Activated naive CD4-positive, alpha-beta T cell treated with anti-CD3 and anti-CD28 coated beads for 36 hours (primary cell): ENCODE data around the gene ZC3H7B. TPM values are rescaled to one million over a fixed set of nuclear protein-coding genes. Genes with fewer than 3 reads are reported as not detected.

Source experiments
- CTCF ChIA-PET: fragments of 350-600 bp; sonication (Branson Sonifier 250); formaldehyde crosslinking; loops from one replicate; lab custom pipeline; 2021; ENCODE audit warnings: antibody characterized with exemption; lab: Charles Lee
- DNase-seq: peaks from one replicate; pipeline ENCODE4 v3.0.0-alpha.2; 2020
- H3K27ac Mint-ChIP-seq: one replicate; pipeline ENCODE4 v1.8.0; 2021; ENCODE audit warnings: mild to moderate bottlenecking, mixed read lengths
- H3K27me3 Mint-ChIP-seq: one replicate; pipeline ENCODE4 v1.8.0; 2021; ENCODE audit warnings: low read depth, mixed read lengths
- H3K36me3 Mint-ChIP-seq: one replicate; pipeline ENCODE4 v1.8.0; 2021; ENCODE audit warnings: low read depth, mixed read lengths
- H3K4me1 Mint-ChIP-seq: one replicate; pipeline ENCODE4 v1.8.0; 2021; ENCODE audit warnings: low read depth, mixed read lengths
- H3K4me3 Mint-ChIP-seq: one replicate; pipeline ENCODE4 v1.8.0; 2021; ENCODE audit warnings: mild to moderate bottlenecking, moderate library complexity, mixed read lengths
- H3K9me3 Mint-ChIP-seq: one replicate; pipeline ENCODE4 v1.8.0; 2021; ENCODE audit warnings: mixed read lengths
- intact Hi-C: fragments of 100-400 bp; cut with micrococcal nuclease; formaldehyde crosslinking; loops from one replicate; pipeline ENCODE4 v1.15.1; 2023
- total RNA-seq, 2 experiments: library from RNA; stranded (reverse); gene quantifications; one replicate each; pipeline ENCODE4 v1.2.3, GENCODE V29; 2021

Gene ZC3H7B
- total RNA-seq, 2 experiments from 2014 or later = 30.0 to 30.3 TPM

- peaks cover 13% of the 10 kb centered on the region for H3K4me1 Mint-ChIP-seq
- intact Hi-C loops = loop anchor here (1.0 to 5.0 kb wide), 10 partner anchors 63 to 524 kb away; partner anchors contain the start of genes ACO2, DESI1, RANGAP1 and RBX1
Observed at GRCh38 chr22:41381329-41382097, 80.2 kb downstream of the ZC3H7B start, which contains the start of gene TEF. Gene TEF, plus strand, starts transcription at chr22:41381942. Its CDS starts 103 bp downstream, at chr22:41382045.

GRCh38 chr22:41382098-41382578, 80.8 kb downstream of the ZC3H7B start:
- H3K4me1 Mint-ChIP-seq = peaks cover 13% of the 10 kb centered on the region
- CTCF ChIA-PET = interaction anchor here (1.7 kb wide), 1 partner anchor 21 kb away, joined by 7 read pairs; no protein-coding TSS in a partner anchor
- H3K4me3 Mint-ChIP-seq = peak overlapping the region; percentile 87
- H3K9me3 Mint-ChIP-seq = no peaks in the 10 kb centered on the region
- peak; percentile 54 for DNase-seq
- H3K27ac Mint-ChIP-seq = peak overlapping the region; percentile 72
- intact Hi-C loops = loop anchor here (5.0 kb wide), 2 partner anchors 80 to 525 kb away; partner anchors contain the start of genes ST13, XPNPEP3 and ZC3H7B
- H3K27me3 Mint-ChIP-seq = no peaks in the 10 kb centered on the region
- no peaks in the 10 kb centered on the region for H3K36me3 Mint-ChIP-seq

More at GRCh38 chr22:41381329-41382097, 80.2 kb downstream of the ZC3H7B start, which contains the start of gene TEF:
- DNase-seq = peak; percentile 98
- Mint-ChIP-seq H3K36me3 (no peaks in the 10 kb centered on the region), H3K9me3 (no peaks in the 10 kb centered on the region), H3K4me3 (peak within 1 kb of the TSS; percentile 87), H3K27ac (peak within 1 kb of the TSS; percentile 95), H3K27me3 (no peaks in the 10 kb centered on the region)
- CTCF ChIA-PET = interaction anchor here (1.1 to 1.7 kb wide), 2 partner anchors 22 to 80 kb away, joined by 3 to 7 read pairs; partner anchors contain the start of gene ZC3H7B

- H3K9me3 Mint-ChIP-seq = no peaks in the 10 kb centered on the region
- intact Hi-C loops = loop anchor here (5.0 kb wide), 2 partner anchors 80 to 525 kb away; partner anchors contain the start of genes ST13, XPNPEP3 and ZC3H7B
- no peak overlapping the region for H3K27ac Mint-ChIP-seq
- CTCF ChIA-PET = interaction anchor here (3.1 kb wide), 1 partner anchor 21 kb away, joined by 9 read pairs; no protein-coding TSS in a partner anchor
- no peaks in the 10 kb centered on the region for H3K27me3 Mint-ChIP-seq
- DNase-seq = no peak
- H3K4me1 Mint-ChIP-seq = peaks cover 13% of the 10 kb centered on the region
- no peaks in the 10 kb centered on the region for H3K36me3 Mint-ChIP-seq
- peak overlapping the region; percentile 87 for H3K4me3 Mint-ChIP-seq
Observed at GRCh38 chr22:41382610-41383009, 81.3 kb downstream of the ZC3H7B start.

- no peak overlapping the region for H3K27ac Mint-ChIP-seq
- peaks cover 13% of the 10 kb centered on the region for H3K4me1 Mint-ChIP-seq
- intact Hi-C loops = loop anchor here (5.0 kb wide), 2 partner anchors 81 to 526 kb away; partner anchors contain the start of genes ST13, XPNPEP3 and ZC3H7B
Observed at GRCh38 chr22:41383085-41383484, 81.8 kb downstream of the ZC3H7B start.

GRCh38 chr22:41384128-41384527, 82.8 kb downstream of the ZC3H7B start:
- peaks cover 2% of the 10 kb centered on the region for H3K36me3 Mint-ChIP-seq
- CTCF ChIA-PET = interaction anchor here (0.6 to 3.1 kb wide), 2 partner anchors 20 to 134 kb away, joined by 3 to 9 read pairs; no protein-coding TSS in a partner anchor
- no peak overlapping the region for H3K4me3 Mint-ChIP-seq
- H3K9me3 Mint-ChIP-seq = no peaks in the 10 kb centered on the region
- intact Hi-C loops = loop anchor here (5.0 kb wide), 2 partner anchors 82 to 527 kb away; partner anchors contain the start of genes ST13, XPNPEP3 and ZC3H7B
- no peak overlapping the region for H3K27ac Mint-ChIP-seq
- DNase-seq = no peak
- H3K27me3 Mint-ChIP-seq = no peaks in the 10 kb centered on the region
- H3K4me1 Mint-ChIP-seq = peaks cover 13% of the 10 kb centered on the region

More at GRCh38 chr22:41383085-41383484, 81.8 kb downstream of the ZC3H7B start:
- no peak for DNase-seq
- Mint-ChIP-seq H3K9me3 (no peaks in the 10 kb centered on the region), H3K36me3 (no peaks in the 10 kb centered on the region), H3K27me3 (no peaks in the 10 kb centered on the region), H3K4me3 (peak overlapping the region; percentile 87)
- CTCF ChIA-PET = interaction anchor here (3.1 kb wide), 1 partner anchor 21 kb away, joined by 9 read pairs; no protein-coding TSS in a partner anchor

GRCh38 chr22:41387341-41387740, 86.0 kb downstream of the ZC3H7B start:
- Mint-ChIP-seq H3K4me3 (no peak overlapping the region), H3K27ac (no peak overlapping the region), H3K27me3 (no peaks in the 10 kb centered on the region), H3K9me3 (no peaks in the 10 kb centered on the region), H3K36me3 (peaks cover 5% of the 10 kb centered on the region), H3K4me1 (peaks cover 8% of the 10 kb centered on the region)
- intact Hi-C loops = no loop called here
- DNase-seq = no peak
- CTCF ChIA-PET = no interaction called here

GRCh38 chr22:41394012-41394356, 92.7 kb downstream of the ZC3H7B start:
- CTCF ChIA-PET = no interaction called here

GRCh38 chr22:41395531-41396240, 94.4 kb downstream of the ZC3H7B start:
- Mint-ChIP-seq H3K27ac (no peak overlapping the region), H3K4me3 (no peak overlapping the region), H3K36me3 (peaks cover 3% of the 10 kb centered on the region), H3K9me3 (no peaks in the 10 kb centered on the region), H3K4me1 (no peaks in the 10 kb centered on the region), H3K27me3 (no peaks in the 10 kb centered on the region)
- intact Hi-C loops = no loop called here
- DNase-seq = no peak
- CTCF ChIA-PET = no interaction called here

More at GRCh38 chr22:41394012-41394356, 92.7 kb downstream of the ZC3H7B start:
- Mint-ChIP-seq H3K36me3 (peaks cover 6% of the 10 kb centered on the region), H3K27ac (no peak overlapping the region), H3K4me1 (no peaks in the 10 kb centered on the region), H3K9me3 (no peaks in the 10 kb centered on the region), H3K4me3 (no peak overlapping the region), H3K27me3 (no peaks in the 10 kb centered on the region)
- DNase-seq = no peak
- intact Hi-C loops = no loop called here

GRCh38 chr22:41397143-41397811, 96.0 kb downstream of the ZC3H7B start:
- intact Hi-C loops = no loop called here
- no peak for DNase-seq
- no peaks in the 10 kb centered on the region for H3K9me3 Mint-ChIP-seq
- CTCF ChIA-PET = no interaction called here
- no peaks in the 10 kb centered on the region for H3K27me3 Mint-ChIP-seq
- no peaks in the 10 kb centered on the region for H3K4me1 Mint-ChIP-seq
- no peak overlapping the region for H3K27ac Mint-ChIP-seq
- H3K36me3 Mint-ChIP-seq = peaks cover 3% of the 10 kb centered on the region
- no peak overlapping the region for H3K4me3 Mint-ChIP-seq

GRCh38 chr22:41398921-41399320, 97.6 kb downstream of the ZC3H7B start:
- peaks cover 3% of the 10 kb centered on the region for H3K4me1 Mint-ChIP-seq
- CTCF ChIA-PET = no interaction called here
- DNase-seq = no peak
- peaks cover 3% of the 10 kb centered on the region for H3K36me3 Mint-ChIP-seq
- intact Hi-C loops = no loop called here
- H3K27ac Mint-ChIP-seq = no peak overlapping the region
- no peaks in the 10 kb centered on the region for H3K9me3 Mint-ChIP-seq
- H3K27me3 Mint-ChIP-seq = no peaks in the 10 kb centered on the region
- no peak overlapping the region for H3K4me3 Mint-ChIP-seq

- CTCF ChIA-PET = interaction anchor here (1.0 to 5.9 kb wide), 9 partner anchors 15 to 479 kb away, joined by 3 to 84 read pairs (median 8); no protein-coding TSS in a partner anchor
- H3K4me3 Mint-ChIP-seq = no peak overlapping the region
- H3K36me3 Mint-ChIP-seq = no peaks in the 10 kb centered on the region
- peaks cover 12% of the 10 kb centered on the region for H3K4me1 Mint-ChIP-seq
- peak overlapping the region; percentile 59 for H3K27ac Mint-ChIP-seq
- no peaks in the 10 kb centered on the region for H3K27me3 Mint-ChIP-seq
- H3K9me3 Mint-ChIP-seq = no peaks in the 10 kb centered on the region
- intact Hi-C loops = loop anchor here (5.0 kb wide), 1 partner anchor 195 kb away; no protein-coding TSS in a partner anchor
- no peak for DNase-seq
Observed at GRCh38 chr22:41401781-41402648, 100.7 kb downstream of the ZC3H7B start.
